Stomach (tissue), 4 donors: ENCODE measurements around the gene APLN.

Source experiments
- POLR2A ChIP-seq, 4 donors: fragments of 450-650 bp; IDR thresholded peaks; one replicate each; pipeline ENCODE4 v1.6.1; 2016; ENCODE audit warnings: antibody characterized with exemption in 4 of 4, control low read depth in 2 of 4, mild to moderate bottlenecking in 1 of 4, moderate library complexity in 1 of 4
- POLR2AphosphoS5 ChIP-seq, 3 donors: sonication (generic); formaldehyde crosslinking; IDR thresholded peaks; one replicate each; pipeline ENCODE4 v1.6.1; 2016; ENCODE audit warnings: antibody characterized with exemption in 3 of 3
- TF ChIP-seq, protein P1 (sequence below), 7 experiments: fragments of 450-650 bp in 4 of 7; fragments of 200-600 bp in 3 of 7; sonication (generic) in 3 of 7; IDR thresholded peaks; one replicate each; pipeline ENCODE4 v1.5.1; 2016 to 2019; ENCODE audit warnings: antibody characterized with exemption in 7 of 7, control low read depth in 2 of 7, mild to moderate bottlenecking in 1 of 7

DNA sequence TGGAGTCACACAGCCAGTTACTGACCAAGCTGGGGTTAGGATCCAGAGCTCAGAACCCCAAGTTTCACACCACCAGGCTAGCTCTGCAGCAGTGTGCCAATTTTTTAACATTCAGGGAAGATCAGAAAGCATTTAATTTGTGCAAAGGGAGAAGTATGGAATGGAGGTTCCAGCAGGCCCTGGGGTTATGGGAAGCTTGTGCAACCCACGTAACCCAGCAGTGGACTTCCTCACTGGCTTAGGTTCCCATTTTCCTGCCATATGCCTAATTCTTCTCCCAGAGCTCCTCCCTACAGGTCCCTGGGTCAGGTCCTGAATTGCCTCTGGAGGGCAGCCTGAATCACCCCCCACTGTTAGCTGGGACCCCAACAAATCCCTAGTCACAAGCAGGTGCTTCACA is 14.0 kb downstream of the APLN start:
- TF ChIP-seq, protein P1, sequence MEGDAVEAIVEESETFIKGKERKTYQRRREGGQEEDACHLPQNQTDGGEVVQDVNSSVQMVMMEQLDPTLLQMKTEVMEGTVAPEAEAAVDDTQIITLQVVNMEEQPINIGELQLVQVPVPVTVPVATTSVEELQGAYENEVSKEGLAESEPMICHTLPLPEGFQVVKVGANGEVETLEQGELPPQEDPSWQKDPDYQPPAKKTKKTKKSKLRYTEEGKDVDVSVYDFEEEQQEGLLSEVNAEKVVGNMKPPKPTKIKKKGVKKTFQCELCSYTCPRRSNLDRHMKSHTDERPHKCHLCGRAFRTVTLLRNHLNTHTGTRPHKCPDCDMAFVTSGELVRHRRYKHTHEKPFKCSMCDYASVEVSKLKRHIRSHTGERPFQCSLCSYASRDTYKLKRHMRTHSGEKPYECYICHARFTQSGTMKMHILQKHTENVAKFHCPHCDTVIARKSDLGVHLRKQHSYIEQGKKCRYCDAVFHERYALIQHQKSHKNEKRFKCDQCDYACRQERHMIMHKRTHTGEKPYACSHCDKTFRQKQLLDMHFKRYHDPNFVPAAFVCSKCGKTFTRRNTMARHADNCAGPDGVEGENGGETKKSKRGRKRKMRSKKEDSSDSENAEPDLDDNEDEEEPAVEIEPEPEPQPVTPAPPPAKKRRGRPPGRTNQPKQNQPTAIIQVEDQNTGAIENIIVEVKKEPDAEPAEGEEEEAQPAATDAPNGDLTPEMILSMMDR (IDR thresholded peaks at IDR 0.05), result no peak
- TF ChIP-seq POLR2A (IDR thresholded peaks at IDR 0.05) (no peak), POLR2AphosphoS5 (IDR thresholded peaks at IDR 0.05) (no peak)
